Hepatocyte (in vitro differentiated cells): Measurements from ENCODE around the gene MTMR10. TPM values are rescaled to one million over a fixed set of nuclear protein-coding genes. Genes with fewer than 3 reads are reported as not detected.
A peak's percentile ranks its signal among the peaks of the same experiment; 100 is the strongest.

ENCODE experiments used
- DNase-seq: peaks from one replicate; pipeline ENCODE4 v3.0.0-alpha.2; 2016; ENCODE audit warnings: low spot score
- H2AFZ ChIP-seq: fragments of 200-600 bp; sonication (generic); 2 replicates; pipeline ENCODE4 v1.6.0; 2016; ENCODE audit warnings: antibody characterized with exemption, mild to moderate bottlenecking
- H3K27ac ChIP-seq: fragments of 200-600 bp; sonication (generic); 2 replicates; pipeline ENCODE4 v1.5.1; 2016; ENCODE audit warnings: mild to moderate bottlenecking
- H3K27me3 ChIP-seq: fragments of 200-600 bp; sonication (generic); 2 replicates; pipeline ENCODE4 v1.6.1; 2016
- H3K36me3 ChIP-seq: fragments of 200-600 bp; sonication (generic); replicated peaks from 2 replicates; pipeline ENCODE4 v1.5.1; 2016; ENCODE audit warnings: low read depth; ENCODE audit not compliant: insufficient read depth
- H3K4me1 ChIP-seq: fragments of 200-600 bp; sonication (generic); 2 replicates; pipeline ENCODE4 v1.5.1; 2016; ENCODE audit warnings: mild to moderate bottlenecking, moderate library complexity; ENCODE audit not compliant: insufficient read depth
- H3K4me2 ChIP-seq: fragments of 200-600 bp; sonication (generic); 2 replicates; pipeline ENCODE4 v1.6.0; 2016
- H3K4me3 ChIP-seq: fragments of 200-600 bp; sonication (generic); 2 replicates; pipeline ENCODE4 v1.5.1; 2016; ENCODE audit warnings: mild to moderate bottlenecking
- H3K79me2 ChIP-seq: fragments of 200-600 bp; sonication (generic); 2 replicates; pipeline ENCODE4 v1.6.0; 2017; ENCODE audit warnings: mild to moderate bottlenecking
- H3K9me2 ChIP-seq: fragments of 200-600 bp; sonication (generic); replicated peaks from 2 replicates; pipeline ENCODE4 v1.6.0; 2017; ENCODE audit warnings: mild to moderate bottlenecking; ENCODE audit not compliant: insufficient read depth
- H3K9me3 ChIP-seq: fragments of 200-600 bp; sonication (generic); 2 replicates; pipeline ENCODE4 v1.5.1; 2016; ENCODE audit warnings: low read depth, mild to moderate bottlenecking
- H4K20me1 ChIP-seq: fragments of 200-600 bp; sonication (generic); 2 replicates; pipeline ENCODE4 v1.6.0; 2016; ENCODE audit warnings: mild to moderate bottlenecking; ENCODE audit not compliant: insufficient read depth, poor library complexity, severe bottlenecking
- CTCF ChIP-seq: fragments of 200-600 bp; sonication (generic); IDR thresholded peaks from 2 replicates; pipeline ENCODE4 v1.5.1; 2016; ENCODE audit warnings: antibody characterized with exemption, mild to moderate bottlenecking; ENCODE audit not compliant: poor library complexity
- EZH2 ChIP-seq: fragments of 200-600 bp; sonication (generic); IDR thresholded peaks from 2 replicates; pipeline ENCODE4 v1.6.1; 2016; ENCODE audit warnings: antibody characterized with exemption, mild to moderate bottlenecking, borderline replicate concordance
- EZH2phosphoT487 ChIP-seq: fragments of 200-600 bp; sonication (generic); IDR thresholded peaks from one replicate; pipeline ENCODE4 v1.6.1; 2018; ENCODE audit warnings: antibody characterized with exemption, mild to moderate bottlenecking, low read depth, moderate library complexity; ENCODE audit not compliant: unreplicated experiment, severe bottlenecking
- WGBS: methylation state at CpG from one replicate; pipeline ENCODE4 v1.1.6; 2016; ENCODE audit warnings: low lambda C conversion rate; ENCODE audit errors: missing lambda C conversion rate; 5-methylcytosine and 5-hydroxymethylcytosine counted together
- polyA plus RNA-seq: library from polyadenylated mRNA; unstranded; fragments of >200 nt; fragmentation: Nextera tagmentation; extraction: Ambion mirVana; gene quantifications from 2 replicates; pipeline ENCODE4 v1.2.1, GENCODE V29; 2016
- total RNA-seq: library from RNA; depleted of rRNA; stranded (reverse); fragments of >200 nt; gene quantifications from 2 replicates; pipeline ENCODE4 v1.2.3, GENCODE V29; 2014

The MTMR10 gene
- total and polyA plus RNA-seq, 2 experiments from 2014 or later: 10.3 to 19.6 TPM

GRCh38 chr15:30990036-30990435 is 1.4 kb downstream of the MTMR10 start:
- TF ChIP-seq CTCF (no peak), EZH2phosphoT487 (no peak), EZH2 (no peak)
- Histone ChIP-seq H3K79me2 (peaks cover 48% of the 10 kb centered on the region), H3K9me3 (no peaks in the 10 kb centered on the region), H3K27me3 (no peaks in the 10 kb centered on the region), H3K9me2 (no peaks in the 10 kb centered on the region), H2AFZ (no peak overlapping the region), H3K4me1 (peaks cover 5% of the 10 kb centered on the region), H3K4me3 (peak overlapping the region; percentile 97), H4K20me1 (no peaks in the 10 kb centered on the region), H3K4me2 (peak overlapping the region; percentile 90), H3K36me3 (no peaks in the 10 kb centered on the region), H3K27ac (peak overlapping the region; percentile 97)
- no peak for DNase-seq
- 66% methylated on average over 2 of the region's 2 CpGs for WGBS

GRCh38 chr15:30985081-30985531 is 6.3 kb downstream of the MTMR10 start:
- no peak for DNase-seq
- WGBS: 74% methylated on average over 3 of the region's 3 CpGs
- no peak overlapping the region for H3K27ac ChIP-seq
- H3K79me2 ChIP-seq: peaks cover 84% of the 10 kb centered on the region
- H3K4me2 ChIP-seq: no peak overlapping the region
- H3K4me3 ChIP-seq: no peak overlapping the region
- no peaks in the 10 kb centered on the region for H3K9me2 ChIP-seq
- no peaks in the 10 kb centered on the region for H3K36me3 ChIP-seq
- H3K9me3 ChIP-seq: no peaks in the 10 kb centered on the region
- no peak overlapping the region for H2AFZ ChIP-seq
- no peaks in the 10 kb centered on the region for H3K27me3 ChIP-seq
- TF ChIP-seq EZH2phosphoT487: no peak
- peaks cover 8% of the 10 kb centered on the region for H3K4me1 ChIP-seq
- peaks cover 7% of the 10 kb centered on the region for H4K20me1 ChIP-seq

GRCh38 chr15:30984542-30984941 is 6.9 kb downstream of the MTMR10 start:
- no peak for TF ChIP-seq EZH2phosphoT487
- no peak for TF ChIP-seq EZH2
- TF ChIP-seq CTCF: no peak
- Histone ChIP-seq H3K9me2 (no peaks in the 10 kb centered on the region), H3K9me3 (no peaks in the 10 kb centered on the region), H3K27me3 (no peaks in the 10 kb centered on the region), H3K27ac (no peak overlapping the region), H3K4me2 (no peak overlapping the region), H3K4me3 (no peak overlapping the region), H3K79me2 (peaks cover 84% of the 10 kb centered on the region), H2AFZ (no peak overlapping the region), H3K4me1 (peaks cover 4% of the 10 kb centered on the region), H4K20me1 (peaks cover 7% of the 10 kb centered on the region), H3K36me3 (no peaks in the 10 kb centered on the region)
- WGBS: 71% methylated on average over 6 of the region's 6 CpGs
- DNase-seq: no peak

- Histone ChIP-seq H3K4me1 (peaks cover 4% of the 10 kb centered on the region), H4K20me1 (peaks cover 7% of the 10 kb centered on the region), H3K36me3 (no peaks in the 10 kb centered on the region), H3K9me2 (no peaks in the 10 kb centered on the region), H3K27me3 (no peaks in the 10 kb centered on the region), H3K27ac (no peak overlapping the region), H3K4me3 (no peak overlapping the region), H3K4me2 (no peak overlapping the region), H2AFZ (no peak overlapping the region), H3K79me2 (peaks cover 88% of the 10 kb centered on the region), H3K9me3 (no peaks in the 10 kb centered on the region)
- 78% methylated on average over 3 of the region's 3 CpGs for WGBS
- DNase-seq: no peak
- TF ChIP-seq EZH2: no peak
- no peak for TF ChIP-seq EZH2phosphoT487
- no peak for TF ChIP-seq CTCF
These were observed 7.3 kb downstream of the MTMR10 start for GRCh38 chr15:30984118-30984517.
